HG02981 (cell line): ENCODE results near the gene KRTAP3-3.
"Not testable (repeated sequence)": the region's sequence is repeated elsewhere in the genome, so short reads cannot be mapped to it uniquely, and the experiment has no call there.

Experiments
- ATAC-seq: cut with Tn5 transposase; IDR thresholded peaks from one replicate; pipeline ENCODE4 v1.9.1; 2021; ENCODE audit warnings: mild to moderate bottlenecking, moderate library complexity; ENCODE audit not compliant: unreplicated experiment

KRTAP3-3 gene

DNA sequence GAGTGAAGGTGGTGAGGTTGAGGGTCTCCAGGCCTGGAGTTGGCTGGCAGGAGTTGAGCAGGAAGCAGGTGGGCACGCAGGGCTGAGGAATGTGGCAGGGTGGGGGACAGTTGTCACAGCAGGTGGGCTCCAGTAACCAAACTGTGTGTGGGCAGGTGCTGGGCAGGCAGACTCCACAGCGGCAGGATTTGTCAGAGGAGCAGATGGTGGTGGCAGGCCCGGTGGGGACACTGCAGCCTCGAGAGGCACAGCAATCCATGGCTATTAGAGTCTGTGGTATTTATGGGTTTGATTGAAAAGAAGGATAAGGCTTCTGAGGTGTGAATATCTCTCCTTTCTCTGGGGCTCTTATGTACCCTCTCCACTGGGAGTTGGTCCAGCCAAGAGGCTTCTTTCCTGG, at the start of gene KRTAP3-3:
Gene KRTAP3-3, minus strand, starts transcription at position 326 of the 400 bp plus-strand sequence. Its CDS starts 67 bp downstream, at position 259.
- ATAC-seq: no peak

DNA sequence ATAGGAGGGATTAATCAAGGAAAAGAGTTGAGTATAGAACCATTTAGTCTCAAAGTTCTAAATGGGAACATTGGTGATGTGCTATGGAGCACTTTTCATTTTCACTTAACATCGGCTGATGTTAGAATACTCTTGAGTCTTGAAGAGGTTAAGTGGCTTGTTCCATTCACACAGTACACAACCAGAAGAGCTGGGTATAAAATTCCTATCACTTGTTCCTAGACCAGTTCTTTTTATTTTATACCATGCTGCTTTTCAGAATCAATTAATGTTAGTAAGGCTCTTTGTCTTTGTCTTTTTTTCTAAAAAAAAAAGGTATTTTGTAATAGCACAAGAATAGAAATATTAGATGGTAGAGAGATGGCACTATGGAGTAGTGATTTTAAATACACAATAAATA, 49.0 kb upstream of the KRTAP3-3 start:
- ATAC-seq: no peak

DNA sequence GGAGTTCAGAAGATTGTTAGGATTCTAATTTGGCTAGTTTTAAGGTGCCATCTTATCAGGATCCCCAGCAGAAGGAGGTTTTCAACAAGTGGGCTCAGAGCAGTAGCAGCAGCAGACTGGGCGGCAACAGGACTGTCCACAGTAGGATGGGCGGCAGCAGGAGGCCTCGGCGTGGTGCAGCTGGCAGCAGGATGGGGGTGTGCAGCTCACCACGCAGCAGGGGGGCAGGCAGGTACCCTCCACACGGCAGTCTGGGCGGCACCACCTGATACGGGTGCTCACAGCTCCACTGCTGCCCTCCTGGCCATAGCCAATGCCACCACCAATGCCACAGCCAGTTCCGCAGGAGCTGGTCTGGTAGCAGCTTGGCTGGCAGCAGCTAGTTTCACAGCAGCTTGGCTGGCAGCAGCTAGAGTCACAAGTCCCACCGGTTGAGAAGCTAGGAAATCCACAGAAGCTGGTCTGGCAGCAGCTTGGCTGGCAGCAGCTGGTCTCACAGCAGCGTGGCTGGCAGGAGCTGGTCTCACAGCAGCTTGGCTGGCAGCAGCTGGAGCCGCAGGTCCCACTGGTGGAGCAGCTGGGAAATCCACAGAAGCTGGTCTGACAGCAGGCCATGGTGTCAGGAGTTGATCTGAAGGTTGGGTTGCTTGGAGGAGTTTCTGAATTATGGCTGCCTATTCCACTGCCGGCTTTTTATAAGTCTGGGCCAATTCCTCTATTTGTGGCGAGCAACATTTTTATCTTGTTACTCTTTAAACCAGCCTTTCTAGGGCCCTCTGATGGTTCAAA, 47.0 kb upstream of the KRTAP3-3 start, which contains the start of gene KRTAP1-1:
Gene KRTAP1-1, minus strand, starts transcription at position 668 of the 789 bp plus-strand sequence. Its CDS starts 53 bp downstream, at position 615.
- not testable (repeated sequence) for ATAC-seq

DNA sequence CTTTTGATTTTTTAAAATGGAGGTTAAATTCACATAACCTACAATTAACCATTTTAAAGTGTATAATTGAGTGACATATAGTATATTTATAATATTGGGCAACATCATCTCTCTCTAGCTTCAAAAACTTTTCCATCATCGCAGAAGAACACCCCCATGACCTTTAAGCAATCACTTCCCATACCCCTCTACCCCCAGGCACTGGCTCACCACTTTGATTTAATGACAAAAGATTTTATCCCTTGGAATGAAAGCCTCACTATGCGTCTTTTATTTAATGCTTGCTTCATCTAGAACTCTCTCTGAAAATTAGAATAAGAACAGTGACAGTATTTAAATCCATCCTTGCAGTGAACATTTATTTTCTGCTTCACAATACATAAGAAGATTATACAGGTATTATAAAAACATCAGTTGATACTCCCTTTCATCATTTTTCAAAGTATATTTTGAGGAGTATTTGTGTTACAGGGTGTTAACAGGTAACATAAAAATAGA, 43.9 kb upstream of the KRTAP3-3 start:
- ATAC-seq: no peak

DNA sequence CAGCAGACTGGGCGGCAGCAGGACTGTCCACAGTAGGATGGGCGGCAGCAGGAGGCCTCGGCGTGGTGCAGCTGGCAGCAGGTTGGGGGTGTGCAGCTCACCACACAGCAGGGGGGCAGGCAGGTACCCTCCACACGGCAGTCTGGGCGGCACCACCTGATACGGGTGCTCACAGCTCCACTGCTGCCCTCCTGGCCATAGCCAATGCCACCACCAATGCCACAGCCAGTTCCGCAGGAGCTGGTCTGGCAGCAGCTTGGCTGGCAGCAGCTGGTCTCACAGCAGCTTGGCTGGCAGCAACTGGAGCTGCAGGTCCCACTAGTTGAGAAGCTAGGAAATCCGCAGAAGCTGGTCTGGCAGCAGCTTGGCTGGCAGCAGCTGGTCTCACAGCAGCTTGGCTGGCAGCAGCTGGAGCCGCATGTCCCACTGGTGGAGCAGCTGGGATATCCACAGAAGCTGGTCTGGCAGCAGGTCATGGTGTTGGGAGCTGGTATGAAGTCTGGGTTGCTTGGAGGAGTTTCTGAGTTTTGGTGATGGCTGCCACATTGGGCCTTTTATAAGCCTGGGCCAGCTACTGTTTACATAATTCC, 40.5 kb upstream of the KRTAP3-3 start, which contains the start of gene KRTAP1-3:
Gene KRTAP1-3, minus strand, starts transcription at position 529 of the 590 bp plus-strand sequence. Its CDS starts 53 bp downstream, at position 476.
- ATAC-seq: not testable (repeated sequence)

DNA sequence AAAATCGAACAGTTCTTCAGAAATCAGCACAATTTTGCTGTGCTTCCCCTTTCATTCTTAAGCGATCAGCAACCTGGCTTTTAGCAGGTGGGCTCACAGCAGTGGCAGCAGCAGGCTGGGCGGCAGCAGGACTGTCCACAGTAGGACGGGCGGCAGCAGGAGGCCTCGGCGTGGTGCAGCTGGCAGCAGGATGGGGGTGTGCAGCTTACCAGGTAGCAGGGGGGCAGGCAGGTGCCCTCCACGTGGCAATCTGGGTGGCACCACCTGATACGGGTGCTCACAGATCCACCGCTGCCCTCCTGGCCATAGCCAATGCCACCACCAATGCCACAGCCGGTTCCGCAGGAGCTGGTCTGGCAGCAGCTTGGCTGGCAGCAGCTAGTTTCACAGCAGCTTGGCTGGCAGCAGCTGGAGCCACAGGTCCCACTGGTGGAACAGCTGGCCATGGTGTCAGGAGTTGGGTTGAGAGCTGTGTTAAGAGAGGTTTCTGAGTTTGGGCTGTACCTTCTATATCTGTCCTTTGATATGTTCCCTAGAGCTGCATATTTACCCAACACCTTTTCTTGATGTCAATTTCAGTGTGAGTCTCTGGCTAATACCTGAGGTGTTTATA, 35.8 kb upstream of the KRTAP3-3 start, which contains the start of gene KRTAP1-4:
Gene KRTAP1-4, minus strand, starts transcription at position 563 of the 613 bp plus-strand sequence. Its CDS starts 117 bp downstream, at position 446.
- no peak for ATAC-seq

DNA sequence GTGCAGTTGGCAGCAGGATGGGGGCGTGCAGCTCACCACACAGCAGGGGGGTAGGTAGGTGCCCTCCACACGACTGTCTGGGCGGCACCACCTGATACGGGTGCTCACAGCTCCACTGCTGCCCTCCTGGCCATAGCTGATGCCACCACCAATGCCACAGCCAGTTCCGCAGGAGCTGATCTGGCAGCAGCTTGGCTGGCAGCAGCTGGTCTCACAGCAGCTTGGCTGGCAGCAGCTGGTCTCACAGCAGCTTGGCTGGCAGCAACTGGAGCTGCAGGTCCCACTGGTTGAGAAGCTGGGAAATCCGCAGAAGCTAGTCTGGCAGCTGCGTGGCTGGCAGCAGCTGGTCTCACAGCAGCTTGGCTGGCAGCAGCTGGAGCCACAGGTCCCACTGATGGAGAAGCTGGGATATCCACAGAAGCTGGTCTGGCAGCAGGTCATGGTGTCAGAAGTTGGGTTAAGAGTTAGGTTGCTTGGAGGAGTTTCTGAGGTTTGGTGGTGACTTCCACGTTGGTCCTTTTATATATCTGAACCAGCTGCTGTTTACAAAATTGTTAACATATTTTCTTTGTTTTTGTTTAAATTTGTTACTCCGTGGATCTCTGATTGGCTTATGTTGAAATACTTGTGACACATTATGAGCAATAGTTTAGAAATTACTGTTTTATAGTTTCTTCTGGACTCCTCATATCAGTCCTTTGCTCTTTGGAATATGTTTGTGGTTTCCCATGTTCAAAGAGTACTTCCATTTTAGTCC, 32.9 kb upstream of the KRTAP3-3 start, which contains the start of gene KRTAP1-5:
Gene KRTAP1-5, minus strand, starts transcription at position 494 of the 757 bp plus-strand sequence. Its CDS starts 53 bp downstream, at position 441.
- ATAC-seq: no peak

DNA sequence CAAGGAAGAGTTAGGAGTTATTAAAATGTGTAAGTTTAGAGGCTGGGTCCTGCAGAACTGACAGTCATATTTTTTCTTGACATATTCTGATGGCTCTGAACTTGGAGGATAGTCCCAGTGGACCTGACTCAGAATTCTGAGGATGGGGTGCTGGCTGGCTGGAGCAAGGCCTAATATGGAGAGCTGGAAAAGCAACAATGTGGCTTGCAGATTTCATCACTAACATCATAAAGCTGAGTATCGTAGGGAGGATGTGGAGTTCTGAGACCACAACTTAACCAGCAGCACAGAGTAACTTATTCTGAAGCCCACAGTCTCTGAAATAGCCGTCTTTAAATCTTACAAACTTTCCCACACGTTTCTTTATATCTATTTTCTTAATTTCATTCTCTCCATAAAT, 30.7 kb upstream of the KRTAP3-3 start:
- ATAC-seq: no peak

DNA sequence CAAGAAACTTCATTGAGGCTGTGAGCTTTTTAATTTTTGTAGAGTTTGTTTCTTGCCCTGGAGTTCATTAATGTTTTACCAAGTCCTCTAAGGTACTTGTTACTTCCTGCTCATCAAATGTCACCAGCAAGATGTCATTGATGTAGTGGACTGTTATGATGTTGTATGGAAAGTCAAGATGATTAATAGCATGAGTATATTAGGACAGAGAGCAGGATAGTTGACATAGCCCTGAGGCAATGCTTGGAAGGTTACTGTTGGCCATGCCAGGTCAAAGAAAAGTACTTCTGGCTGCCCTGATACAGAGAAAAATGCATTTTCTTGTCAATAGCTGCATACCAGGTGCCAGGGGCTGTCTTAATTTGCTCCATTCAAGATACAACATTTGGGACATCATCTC, 26.4 kb upstream of the KRTAP3-3 start:
- no peak for ATAC-seq

DNA sequence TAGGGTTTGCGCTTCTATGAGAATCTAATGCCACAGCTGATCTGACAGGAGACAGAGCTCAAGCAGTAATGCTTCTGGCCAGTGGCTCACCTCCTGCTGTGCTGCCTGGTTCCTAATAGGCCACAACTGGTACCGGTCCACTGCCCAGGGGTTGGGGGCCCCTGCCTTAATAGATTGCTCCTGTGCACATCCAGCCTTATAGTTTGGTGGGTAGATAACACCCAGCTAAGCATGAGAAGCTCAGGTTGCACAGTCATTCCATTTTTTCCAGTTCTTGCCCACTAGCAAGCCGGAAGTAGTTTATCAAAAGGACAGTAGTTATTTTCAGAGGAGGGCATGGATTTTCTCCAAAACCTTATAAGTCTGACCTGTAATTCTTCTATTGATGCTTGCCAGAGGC, 25.5 kb upstream of the KRTAP3-3 start:
- no peak for ATAC-seq

DNA sequence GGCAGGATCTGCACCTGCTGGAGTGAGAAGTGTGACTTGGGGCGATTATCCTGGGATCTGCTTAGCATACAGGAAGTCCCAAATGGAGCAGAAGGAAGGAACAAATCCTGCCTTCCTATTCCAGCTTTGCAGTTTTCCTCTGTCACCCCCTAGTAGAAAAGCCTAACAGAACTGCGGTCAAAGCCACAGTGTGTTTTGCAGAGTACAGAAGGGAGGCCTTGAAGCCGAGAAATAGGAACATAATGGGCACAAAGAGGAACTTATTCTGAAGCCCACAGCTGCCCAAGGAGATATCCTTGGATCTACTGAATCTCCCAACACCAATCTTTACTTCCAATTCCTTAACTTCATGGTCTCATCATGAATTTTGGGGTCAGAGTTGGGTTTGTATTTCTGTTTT, 24.6 kb upstream of the KRTAP3-3 start:
- ATAC-seq: no peak

DNA sequence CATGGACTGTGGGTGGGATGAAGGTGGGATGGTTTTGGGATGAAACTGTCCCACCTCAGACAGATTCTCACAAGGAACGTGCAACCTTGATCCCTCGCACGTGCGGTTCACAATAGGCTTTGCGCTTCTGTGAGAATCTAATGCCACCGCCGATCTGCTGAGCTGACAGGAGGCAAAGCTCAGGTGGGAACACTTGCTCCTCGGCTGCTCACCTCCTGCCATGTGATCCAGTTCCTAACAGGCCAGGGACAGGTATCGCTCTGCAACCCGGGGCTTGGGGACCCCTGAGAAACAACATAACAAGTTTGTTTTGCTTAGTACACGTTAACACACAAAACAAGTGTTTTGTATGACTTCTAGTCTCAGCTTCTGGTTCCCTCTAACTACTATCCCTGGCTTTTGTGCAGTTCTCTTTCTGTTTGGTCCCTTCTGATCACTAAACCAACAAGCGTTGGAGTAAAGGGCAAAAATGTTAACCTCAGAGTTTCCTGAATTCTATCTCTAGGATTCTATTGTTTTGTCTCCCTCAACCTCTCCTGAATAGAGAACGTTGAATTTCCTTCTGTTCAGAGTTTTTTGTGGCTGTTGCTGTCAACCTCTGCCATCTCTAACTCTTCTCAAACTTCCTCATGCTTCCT, 22.7 kb upstream of the KRTAP3-3 start:
- no peak for ATAC-seq

DNA sequence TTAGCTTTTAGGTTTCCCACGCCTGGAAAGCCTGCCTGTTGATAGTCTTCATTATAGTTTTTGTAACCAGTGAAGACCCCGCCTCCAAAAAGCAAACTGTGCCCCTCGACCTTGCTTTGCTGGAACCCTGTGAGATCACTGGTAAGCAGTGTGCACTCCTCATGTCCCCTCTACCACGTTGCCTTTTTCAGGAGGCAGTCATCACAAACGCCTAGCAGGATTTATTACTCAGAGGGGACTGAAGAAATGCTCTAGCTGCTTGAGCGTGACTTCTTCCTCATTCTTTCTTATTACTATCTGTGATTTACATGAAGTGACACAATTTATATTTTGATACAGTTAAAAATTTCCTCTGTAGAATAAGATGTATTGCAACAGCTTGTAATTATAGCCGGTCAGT, 21.5 kb upstream of the KRTAP3-3 start:
- no peak for ATAC-seq

DNA sequence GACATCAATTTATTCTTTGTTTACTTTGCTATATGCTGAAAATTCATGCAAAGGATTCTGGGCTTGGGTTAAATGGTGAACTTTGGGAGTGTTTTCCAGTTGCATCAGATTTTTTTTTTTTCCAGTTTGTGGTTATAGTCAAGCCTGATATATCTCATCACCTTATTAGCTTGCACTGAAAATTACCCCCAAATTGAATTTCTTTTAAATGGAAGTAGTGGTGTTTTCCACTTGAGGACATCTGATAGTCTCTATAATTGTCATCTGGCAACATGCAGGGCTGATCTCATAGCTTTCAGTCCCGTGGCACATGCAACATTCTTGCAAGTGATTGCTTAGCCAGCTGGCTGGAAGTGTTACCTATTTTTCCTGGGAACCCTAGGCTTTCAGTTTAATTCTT, 19.6 kb upstream of the KRTAP3-3 start:
- no peak for ATAC-seq

DNA sequence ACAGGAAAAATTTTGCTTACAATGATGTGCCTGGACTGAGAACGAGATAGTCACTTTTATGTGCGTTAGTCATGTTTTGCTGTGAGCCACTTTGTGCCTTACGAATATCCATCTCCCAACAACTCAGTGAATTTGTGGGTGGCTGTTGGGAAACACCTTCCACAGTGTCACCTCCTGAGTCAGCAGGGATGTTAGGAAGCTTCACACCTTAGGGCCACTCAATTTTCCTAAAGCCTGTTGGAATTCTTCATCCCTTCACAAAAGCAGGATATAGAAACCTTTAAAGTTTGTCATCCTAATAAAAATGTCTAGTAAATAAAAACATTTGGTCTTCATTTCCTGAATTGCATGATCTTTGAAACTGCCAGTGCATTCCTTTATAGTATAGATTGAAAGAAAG, 19.2 kb upstream of the KRTAP3-3 start:
- ATAC-seq: no peak

DNA sequence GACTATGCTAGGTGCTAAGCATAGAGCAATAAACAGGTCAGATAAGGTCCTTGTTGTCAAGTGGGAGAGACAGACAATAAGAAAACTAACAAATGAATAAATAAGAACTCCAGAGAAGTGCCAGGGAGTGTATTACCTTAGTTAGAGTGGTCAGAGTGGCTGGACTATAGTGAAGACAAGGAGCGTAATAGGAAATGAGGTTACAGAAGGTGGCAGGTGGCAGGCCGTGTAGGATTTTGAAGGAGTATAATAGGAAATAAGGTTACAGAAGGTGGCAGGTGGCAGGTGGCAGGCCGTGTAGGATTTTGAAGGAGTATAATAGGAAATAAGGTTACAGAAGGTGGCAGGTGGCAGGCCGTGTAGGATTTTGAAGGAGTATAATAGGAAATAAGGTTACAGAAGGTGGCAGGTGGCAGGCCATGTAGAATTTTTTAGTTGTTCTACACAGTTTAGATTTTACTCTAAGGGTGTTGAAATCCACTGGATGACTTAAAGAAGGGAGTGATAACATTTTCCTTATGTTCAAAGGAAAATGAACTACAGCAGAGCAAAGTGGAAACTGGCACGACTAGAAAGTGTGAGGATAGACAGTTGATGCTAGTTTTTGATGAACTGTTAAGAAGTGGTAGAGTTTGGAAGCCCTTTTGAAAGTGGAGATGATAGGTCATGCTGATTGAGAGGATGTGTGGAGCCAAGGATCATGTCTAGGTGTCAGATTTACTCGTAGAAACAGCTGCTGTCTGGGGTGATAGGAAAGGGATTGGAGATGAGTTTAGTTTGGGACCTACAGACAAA, 18.6 kb upstream of the KRTAP3-3 start:
- no peak for ATAC-seq

DNA sequence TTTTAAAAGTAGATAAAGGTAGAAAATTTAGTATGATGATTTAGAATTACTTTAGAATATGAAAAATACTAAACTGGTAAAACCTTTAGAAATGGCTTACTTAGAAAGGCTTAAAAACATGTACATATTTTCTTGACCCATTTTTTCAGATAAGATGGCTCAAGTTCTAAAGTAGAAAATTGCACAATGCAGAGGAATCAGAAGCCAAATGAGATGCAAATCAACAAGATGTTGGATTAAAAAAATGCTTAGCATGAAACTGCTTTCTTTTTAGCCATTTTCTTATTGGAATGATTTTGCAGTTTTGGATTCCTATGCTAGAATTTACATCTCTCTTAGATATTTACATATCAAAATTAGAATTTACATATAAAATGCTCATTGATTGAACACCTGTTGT, 16.5 kb upstream of the KRTAP3-3 start:
- ATAC-seq: no peak

DNA sequence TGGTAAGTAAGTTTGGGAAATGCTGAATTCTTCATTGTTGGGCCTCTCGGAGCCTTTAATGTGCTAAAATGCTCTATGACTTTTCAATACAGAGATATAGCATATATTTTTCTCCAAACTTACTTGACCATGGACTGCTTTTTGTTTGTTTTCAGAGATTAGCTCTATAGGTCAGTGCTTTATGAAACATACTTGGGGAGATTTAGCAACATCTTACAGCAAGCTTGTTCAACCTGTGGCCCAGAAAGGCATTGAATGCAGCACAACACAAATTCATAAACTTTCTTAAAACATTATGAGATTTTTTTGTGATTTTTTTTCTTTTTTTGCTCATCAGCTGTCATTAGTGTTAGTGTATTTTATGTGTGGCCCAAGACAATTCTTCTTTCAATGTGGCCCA, 16.0 kb upstream of the KRTAP3-3 start:
- ATAC-seq: no peak

DNA sequence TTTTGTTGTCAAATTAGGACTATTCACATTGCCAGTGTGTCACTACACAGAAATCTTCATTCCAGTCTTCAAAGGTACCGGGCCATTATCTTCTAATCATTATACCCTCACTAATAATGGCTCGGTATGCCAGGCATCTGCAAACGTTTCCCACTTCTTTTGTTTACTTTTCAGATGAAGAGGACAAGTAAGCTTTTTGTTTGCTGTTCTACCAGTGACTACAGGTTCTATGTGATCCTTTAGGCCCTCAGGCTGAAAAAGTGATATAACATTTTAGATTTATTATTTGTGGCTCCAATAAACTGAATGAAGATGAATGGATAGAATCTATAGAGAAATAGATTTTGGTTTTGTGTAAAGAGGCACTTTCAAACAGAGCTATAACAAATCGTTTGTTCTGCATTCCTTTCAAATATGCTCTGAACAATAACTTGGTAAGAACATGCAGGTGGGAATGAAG, 15.4 kb upstream of the KRTAP3-3 start:
- no peak for ATAC-seq
